DOHH2 (cell line): ENCODE data around the gene SLC25A13.

ENCODE experiments used
- H3F3A ChIP-seq: fragments of 200-600 bp; sonication (generic), shearing (Covaris generic); 2 replicates; pipeline ENCODE4 v1.6.0; 2016; ENCODE audit warnings: antibody characterized with exemption, mild to moderate bottlenecking; ENCODE audit not compliant: control insufficient read depth, insufficient read depth
- H3K27ac ChIP-seq: fragments of 200-600 bp; sonication (generic); 2 replicates; pipeline ENCODE4 v1.5.1; 2014; ENCODE audit warnings: low read depth, mild to moderate bottlenecking, low read length, moderate library complexity
- H3K27me3 ChIP-seq: fragments of 200-600 bp; sonication (generic); 2 replicates; pipeline ENCODE4 v1.6.1; 2014; ENCODE audit warnings: mild to moderate bottlenecking, low read length, mixed read lengths; ENCODE audit not compliant: control insufficient read depth
- H3K36me3 ChIP-seq: fragments of 200-600 bp; sonication (generic); 2 replicates; pipeline ENCODE4 v1.6.1; 2014; ENCODE audit warnings: mild to moderate bottlenecking, low read length, moderate library complexity, mixed read lengths; ENCODE audit not compliant: control insufficient read depth
- H3K4me1 ChIP-seq: fragments of 200-600 bp; sonication (generic); 2 replicates; pipeline ENCODE4 v1.6.1; 2014; ENCODE audit warnings: mild to moderate bottlenecking, low read length, mixed read lengths; ENCODE audit not compliant: control insufficient read depth
- H3K4me2 ChIP-seq: fragments of 200-600 bp; sonication (generic); 2 replicates; pipeline ENCODE4 v1.6.0; 2014; ENCODE audit warnings: mild to moderate bottlenecking, low read length, moderate library complexity
- H3K4me3 ChIP-seq: fragments of 200-600 bp; sonication (generic); 2 replicates; pipeline ENCODE4 v1.5.1; 2014; ENCODE audit warnings: mild to moderate bottlenecking, low read length, mixed read lengths
- H3K79me2 ChIP-seq: fragments of 200-600 bp; sonication (generic); 2 replicates; pipeline ENCODE4 v1.6.1; 2014; ENCODE audit warnings: mild to moderate bottlenecking, low read length, mixed read lengths; ENCODE audit not compliant: control insufficient read depth
- H3K9me2 ChIP-seq: fragments of 200-600 bp; sonication (generic); replicated peaks from 2 replicates; pipeline ENCODE4 v1.6.1; 2014; ENCODE audit warnings: mild to moderate bottlenecking, low read length, mixed read lengths; ENCODE audit not compliant: control insufficient read depth
- H3K9me3 ChIP-seq: fragments of 200-600 bp; sonication (generic); 2 replicates; pipeline ENCODE4 v1.6.1; 2014; ENCODE audit warnings: antibody characterized with exemption, low read length, mixed read lengths; ENCODE audit not compliant: control insufficient read depth, insufficient read depth
- H4K20me1 ChIP-seq: fragments of 200-600 bp; sonication (generic); 2 replicates; pipeline ENCODE4 v1.6.0; 2014; ENCODE audit warnings: low read depth, mild to moderate bottlenecking, antibody characterized with exemption, low read length, moderate library complexity; ENCODE audit not compliant: control insufficient read depth, insufficient read depth
- EZH2phosphoT487 ChIP-seq: fragments of 200-600 bp; sonication (generic); IDR thresholded peaks from 2 replicates; pipeline ENCODE4 v1.6.1; 2017; ENCODE audit warnings: borderline replicate concordance, mild to moderate bottlenecking, antibody characterized with exemption, low read length, moderate library complexity, mixed read lengths
- TF ChIP-seq, protein P1 (sequence below): fragments of 200-600 bp; sonication (generic); IDR thresholded peaks from one replicate; pipeline ENCODE4 v1.5.1; 2014; ENCODE audit warnings: antibody characterized with exemption, mild to moderate bottlenecking, low read depth, low read length; ENCODE audit not compliant: poor library complexity, severe bottlenecking

The SLC25A13 gene

DNA sequence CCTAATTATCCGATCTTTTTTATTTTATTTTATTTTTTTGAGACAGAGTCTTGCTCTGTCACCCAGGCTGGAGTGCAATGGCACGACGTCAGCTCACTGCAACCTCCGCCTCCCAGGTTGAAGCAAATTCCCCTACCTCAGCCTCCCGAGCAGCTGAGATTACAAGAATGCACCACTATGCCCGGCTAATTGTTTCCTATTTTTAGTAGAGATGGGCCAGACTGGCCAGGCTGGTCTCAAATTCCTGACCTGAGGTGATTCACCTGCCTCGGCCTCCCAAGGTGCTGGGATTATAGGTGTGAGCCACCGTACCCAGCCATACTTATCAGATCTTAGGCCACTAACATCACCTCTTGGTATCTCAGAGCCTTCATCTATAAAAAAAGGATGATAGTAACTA lies 4.9 kb downstream of the SLC25A13 start:
- no peaks in the 10 kb centered on the region for H3K27me3 ChIP-seq
- no peaks in the 10 kb centered on the region for H3K9me3 ChIP-seq
- H3K36me3 ChIP-seq, result peaks cover 11% of the 10 kb centered on the region
- no peak overlapping the region for H3K27ac ChIP-seq
- H3K79me2 ChIP-seq, result peaks cover 84% of the 10 kb centered on the region
- peaks cover 17% of the 10 kb centered on the region for H3K4me1 ChIP-seq
- no peaks in the 10 kb centered on the region for H3K9me2 ChIP-seq
- H3K4me2 ChIP-seq, result no peak overlapping the region
- H3K4me3 ChIP-seq, result no peak overlapping the region
- H4K20me1 ChIP-seq, result no peaks in the 10 kb centered on the region; the same call in 1 of the 2 replicates
- H3F3A ChIP-seq, result no peaks in the 10 kb centered on the region
- TF ChIP-seq, protein P1, sequence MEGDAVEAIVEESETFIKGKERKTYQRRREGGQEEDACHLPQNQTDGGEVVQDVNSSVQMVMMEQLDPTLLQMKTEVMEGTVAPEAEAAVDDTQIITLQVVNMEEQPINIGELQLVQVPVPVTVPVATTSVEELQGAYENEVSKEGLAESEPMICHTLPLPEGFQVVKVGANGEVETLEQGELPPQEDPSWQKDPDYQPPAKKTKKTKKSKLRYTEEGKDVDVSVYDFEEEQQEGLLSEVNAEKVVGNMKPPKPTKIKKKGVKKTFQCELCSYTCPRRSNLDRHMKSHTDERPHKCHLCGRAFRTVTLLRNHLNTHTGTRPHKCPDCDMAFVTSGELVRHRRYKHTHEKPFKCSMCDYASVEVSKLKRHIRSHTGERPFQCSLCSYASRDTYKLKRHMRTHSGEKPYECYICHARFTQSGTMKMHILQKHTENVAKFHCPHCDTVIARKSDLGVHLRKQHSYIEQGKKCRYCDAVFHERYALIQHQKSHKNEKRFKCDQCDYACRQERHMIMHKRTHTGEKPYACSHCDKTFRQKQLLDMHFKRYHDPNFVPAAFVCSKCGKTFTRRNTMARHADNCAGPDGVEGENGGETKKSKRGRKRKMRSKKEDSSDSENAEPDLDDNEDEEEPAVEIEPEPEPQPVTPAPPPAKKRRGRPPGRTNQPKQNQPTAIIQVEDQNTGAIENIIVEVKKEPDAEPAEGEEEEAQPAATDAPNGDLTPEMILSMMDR, result no peak
- no peak for TF ChIP-seq EZH2phosphoT487

DNA sequence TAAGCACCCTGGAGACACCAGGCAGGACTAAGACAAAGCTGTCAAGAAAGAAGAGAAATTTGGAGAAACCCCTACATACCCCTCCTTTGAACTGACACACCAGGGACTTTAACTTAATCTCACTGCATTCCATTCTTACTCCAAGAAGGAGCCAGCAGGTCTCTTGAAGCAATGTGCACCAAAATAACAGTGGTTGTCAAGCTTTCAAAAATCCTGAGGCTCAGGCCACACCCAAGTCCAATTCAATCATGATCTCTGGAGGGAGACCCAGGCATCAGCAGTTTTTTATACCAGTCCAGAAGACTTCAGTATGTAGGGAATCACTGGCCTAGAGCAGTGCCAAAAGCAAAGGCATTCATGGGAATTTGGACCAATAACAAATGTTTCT lies 6.8 kb downstream of the SLC25A13 start:
- H3K4me2 ChIP-seq, result no peak overlapping the region
- no peaks in the 10 kb centered on the region for H3F3A ChIP-seq
- peaks cover 13% of the 10 kb centered on the region for H3K36me3 ChIP-seq
- peaks cover 84% of the 10 kb centered on the region for H3K79me2 ChIP-seq
- no peak overlapping the region for H3K27ac ChIP-seq
- peaks cover 6% of the 10 kb centered on the region for H3K4me1 ChIP-seq
- H3K27me3 ChIP-seq, result no peaks in the 10 kb centered on the region
- TF ChIP-seq, protein P1, result no peak
- no peak for TF ChIP-seq EZH2phosphoT487
- H3K9me3 ChIP-seq, result no peaks in the 10 kb centered on the region
- no peaks in the 10 kb centered on the region for H3K9me2 ChIP-seq
- H3K4me3 ChIP-seq, result no peak overlapping the region
- H4K20me1 ChIP-seq, result no peaks in the 10 kb centered on the region; the same call in 1 of the 2 replicates

DNA sequence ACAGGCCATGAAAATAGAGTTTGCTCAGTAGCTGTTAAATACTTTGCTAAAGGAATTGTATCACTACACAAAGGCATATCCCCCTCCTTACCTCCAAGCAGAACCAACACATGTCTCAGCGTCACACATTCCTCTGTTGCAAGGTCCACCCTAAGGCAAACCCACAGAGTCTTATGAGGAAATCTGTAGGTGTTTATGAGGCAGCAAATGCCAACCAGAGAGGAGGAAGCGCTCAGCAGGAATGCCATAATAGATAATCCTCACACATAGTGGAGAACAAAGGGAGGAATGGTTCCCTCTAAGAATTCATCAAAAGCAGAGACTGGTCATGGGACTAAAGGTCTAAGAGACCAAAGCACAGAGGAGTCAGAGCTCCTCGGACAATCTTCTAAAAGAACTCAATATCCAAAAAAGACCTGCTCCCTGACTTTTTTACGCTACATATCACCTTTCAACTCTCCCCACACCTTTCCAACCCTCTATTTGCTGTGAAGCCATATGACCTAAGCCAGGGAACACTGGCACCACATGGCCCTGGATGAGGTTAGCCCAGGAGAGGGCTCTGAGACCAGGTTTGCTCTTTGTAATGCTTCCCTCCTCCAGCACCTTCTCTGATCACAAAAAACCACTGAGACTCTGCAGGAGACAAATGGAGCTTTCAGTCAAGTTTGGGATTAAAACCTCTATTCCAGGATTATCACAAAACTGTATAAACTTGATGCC lies 7.3 kb downstream of the SLC25A13 start:
- H3F3A ChIP-seq, result no peaks in the 10 kb centered on the region
- H3K36me3 ChIP-seq, result peaks cover 16% of the 10 kb centered on the region
- no peak overlapping the region for H3K4me2 ChIP-seq
- H4K20me1 ChIP-seq, result no peaks in the 10 kb centered on the region; the same call in 1 of the 2 replicates
- H3K27me3 ChIP-seq, result no peaks in the 10 kb centered on the region
- H3K9me2 ChIP-seq, result no peaks in the 10 kb centered on the region
- H3K4me1 ChIP-seq, result peaks cover under 1% of the 10 kb centered on the region
- H3K4me3 ChIP-seq, result no peak overlapping the region
- no peak overlapping the region for H3K27ac ChIP-seq
- no peaks in the 10 kb centered on the region for H3K9me3 ChIP-seq
- peaks cover 84% of the 10 kb centered on the region for H3K79me2 ChIP-seq
- TF ChIP-seq, protein P1, result no peak
- no peak for TF ChIP-seq EZH2phosphoT487
